ENCODE results near the gene CD320. TPM values are rescaled to one million over a fixed set of nuclear protein-coding genes. Genes with fewer than 3 reads are reported as not detected.

The CD320 gene
- total and polyA plus RNA-seq, 4 experiments from 2014 or later, result 29.6 to 53.5 (median 40.0) TPM

DNA sequence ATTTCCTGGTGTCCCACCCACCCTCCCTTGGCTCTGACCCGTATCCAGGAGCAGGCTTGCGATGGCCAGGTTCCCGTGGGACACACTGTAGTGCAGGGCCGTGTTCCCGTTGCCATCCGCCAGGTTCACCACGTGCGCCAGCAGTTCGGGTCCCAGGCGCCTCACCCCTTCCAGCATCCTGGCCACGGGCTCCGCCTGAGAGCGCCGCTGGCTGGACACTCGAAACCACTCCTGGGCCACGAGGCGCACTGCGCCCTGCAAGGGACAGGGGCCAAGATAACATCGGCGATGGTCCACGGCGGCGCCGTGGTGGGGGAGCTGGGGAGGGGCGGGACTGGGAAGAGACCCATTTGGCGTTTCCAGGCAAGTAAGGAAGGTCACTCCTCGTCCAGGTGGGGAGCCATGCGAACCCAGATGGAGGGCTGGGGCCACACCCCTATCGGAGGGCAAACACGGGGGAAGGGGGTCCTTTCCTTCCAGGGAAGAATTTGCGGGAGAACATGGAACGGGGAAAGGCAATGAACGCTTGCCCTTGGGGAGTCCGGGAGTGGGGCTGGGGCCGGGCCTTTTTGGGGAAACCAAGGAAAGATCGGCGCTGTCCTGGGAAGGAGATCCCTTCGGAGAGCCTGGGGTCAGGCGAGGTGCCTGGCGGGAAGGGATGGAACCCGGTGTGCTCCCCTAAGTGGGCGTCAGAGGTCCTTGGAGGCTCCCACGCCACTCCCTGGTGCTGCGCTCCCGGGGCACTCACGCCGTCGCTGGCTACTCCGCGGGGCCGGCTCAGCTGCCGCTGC is 25.0 kb upstream of the CD320 start:
- POLR2A ChIA-PET (ENCODE audit: partially characterized antibody), result no interaction called here
- no peaks in the 10 kb centered on the region for H3K36me3 Mint-ChIP-seq
- no peak overlapping the region for H3K4me3 Mint-ChIP-seq
- peaks cover 8% of the 10 kb centered on the region in 2 donors for H3K27me3 Mint-ChIP-seq
- intact Hi-C loops (cut with micrococcal nuclease), result no loop called here
- H3K9me3 ChIP-seq (ENCODE audit: control insufficient read depth in 1 of 2, low read length in 2 of 2), result no peaks in the 10 kb centered on the region
- no peaks in the 10 kb centered on the region for H3K36me3 ChIP-seq (ENCODE audit: insufficient read depth, low read length)
- peaks cover 9% of the 10 kb centered on the region for H3K27me3 ChIP-seq (ENCODE audit: insufficient read depth, low read length)
- no peak overlapping the region for H3K27ac ChIP-seq (ENCODE audit: low read depth, low read length)
- no peak overlapping the region for H3K27ac Mint-ChIP-seq
- H3K9me3 Mint-ChIP-seq, result no peaks in the 10 kb centered on the region
- DNase-seq, result no peak
- peaks cover 4 to 10% (median 5%) of the 10 kb centered on the region in 4 donors for H3K4me1 Mint-ChIP-seq
- no peak overlapping the region for H3K4me3 ChIP-seq (ENCODE audit: low read length in 2 of 2)
- peaks cover 7% of the 10 kb centered on the region for H3K4me1 ChIP-seq (ENCODE audit: insufficient read depth, low read length)
- CTCF ChIA-PET (ENCODE audit: partially characterized antibody), result interaction anchor here (1.2 kb wide), 1 partner anchor 18 kb away, joined by 3 read pairs; no protein-coding TSS in a partner anchor

DNA sequence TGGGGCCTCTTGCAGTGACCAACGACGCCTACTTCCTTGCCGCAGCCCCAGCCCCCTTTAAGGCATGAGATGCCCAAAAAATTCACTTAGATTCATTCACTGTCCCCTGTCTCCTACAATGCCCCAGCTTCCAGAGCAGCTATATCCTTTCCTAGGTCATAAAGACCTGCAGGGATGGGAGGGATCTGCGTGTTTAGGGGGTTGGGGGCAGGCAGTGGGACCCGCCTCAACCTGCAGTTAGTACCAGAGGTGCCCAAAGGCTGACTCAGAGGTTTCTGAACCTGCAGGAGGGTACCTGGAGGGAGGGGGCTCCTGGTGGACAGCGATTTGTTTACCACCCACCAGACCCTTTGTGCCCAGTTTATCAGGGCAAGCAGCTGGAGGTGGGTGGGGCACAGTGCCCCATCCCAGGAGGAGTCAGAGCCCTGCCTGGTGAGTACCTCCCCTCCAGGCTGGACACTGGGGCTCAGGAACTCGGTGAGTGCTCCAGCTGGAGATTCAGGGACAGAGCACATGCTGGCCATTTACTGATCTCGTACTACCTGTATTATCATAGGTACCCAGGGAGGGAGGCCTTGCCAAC is 23.2 kb upstream of the CD320 start:
- no peak for DNase-seq
- intact Hi-C loops (cut with micrococcal nuclease), result no loop called here
- Mint-ChIP-seq H3K4me3 (no peak overlapping the region), H3K9me3 (no peaks in the 10 kb centered on the region), H3K27ac (no peak overlapping the region), H3K27me3 (peaks cover 3 to 4% of the 10 kb centered on the region in 2 donors), H3K36me3 (peaks cover 0 to 2% of the 10 kb centered on the region in 2 donors), H3K4me1 (peaks cover 3 to 10% (median 5%) of the 10 kb centered on the region in 4 donors)
- no peaks in the 10 kb centered on the region for H3K9me3 ChIP-seq (ENCODE audit: control insufficient read depth in 1 of 2, low read length in 2 of 2)
- ChIA-PET POLR2A (ENCODE audit: partially characterized antibody) (interaction anchor here (0.5 to 1.5 kb wide), 3 partner anchors 10 to 166 kb away, joined by 3 to 4 read pairs (median 3); partner anchors contain the start of gene RPS28), CTCF (ENCODE audit: partially characterized antibody) (interaction anchor here (1.2 kb wide), 1 partner anchor 10 kb away, joined by 4 read pairs; the partner anchor contains the start of gene RPS28)
- H3K36me3 ChIP-seq (ENCODE audit: insufficient read depth, low read length), result no peaks in the 10 kb centered on the region
- H3K27ac ChIP-seq (ENCODE audit: low read depth, low read length), result no peak overlapping the region
- no peak overlapping the region for H3K4me3 ChIP-seq (ENCODE audit: low read length in 2 of 2)
- H3K27me3 ChIP-seq (ENCODE audit: insufficient read depth, low read length), result peaks cover 9% of the 10 kb centered on the region
- peaks cover 7% of the 10 kb centered on the region for H3K4me1 ChIP-seq (ENCODE audit: insufficient read depth, low read length)

DNA sequence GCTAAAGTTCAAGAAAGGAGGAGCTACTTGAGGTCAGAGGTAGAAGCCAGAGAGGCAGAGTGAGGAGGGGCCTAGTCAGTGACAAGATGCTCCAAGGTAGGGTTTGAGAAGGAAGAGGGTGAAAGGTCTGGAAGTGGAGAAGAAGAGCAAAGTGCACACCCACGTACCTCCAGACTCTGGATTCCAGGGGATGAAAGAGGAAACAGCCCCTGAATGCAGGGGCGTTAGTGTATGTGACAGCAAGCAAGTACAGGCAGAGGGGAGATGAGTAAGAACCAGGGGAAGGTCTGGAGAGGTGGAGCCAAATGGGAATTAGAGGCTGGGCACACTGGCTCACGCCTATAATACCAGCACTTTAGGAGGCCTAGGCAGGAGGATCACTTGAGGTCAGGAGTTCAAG is 21.8 kb upstream of the CD320 start:
- Histone ChIP-seq H3K27ac (ENCODE audit: low read depth, low read length) (no peak overlapping the region), H3K9me3 (ENCODE audit: control insufficient read depth in 1 of 2, low read length in 2 of 2) (no peaks in the 10 kb centered on the region), H3K4me3 (ENCODE audit: low read length in 2 of 2) (no peak overlapping the region), H3K36me3 (ENCODE audit: insufficient read depth, low read length) (no peaks in the 10 kb centered on the region), H3K27me3 (ENCODE audit: insufficient read depth, low read length) (peaks cover 9% of the 10 kb centered on the region), H3K4me1 (ENCODE audit: insufficient read depth, low read length) (peaks cover 7% of the 10 kb centered on the region)
- ChIA-PET CTCF (ENCODE audit: partially characterized antibody) (no interaction called here), POLR2A (ENCODE audit: partially characterized antibody) (no interaction called here)
- Mint-ChIP-seq H3K27me3 (no peaks in the 10 kb centered on the region), H3K27ac (peak overlapping the region in 1 of 7 donors; percentile 42), H3K36me3 (peaks cover 0 to 2% of the 10 kb centered on the region in 2 donors), H3K9me3 (no peaks in the 10 kb centered on the region), H3K4me1 (peaks cover 0 to 4% (median 0%) of the 10 kb centered on the region in 4 donors), H3K4me3 (no peak overlapping the region)
- no peak for DNase-seq
- intact Hi-C loops (cut with micrococcal nuclease), result loop anchor here (10.0 kb wide), 1 partner anchor 175 kb away; no protein-coding TSS in a partner anchor

DNA sequence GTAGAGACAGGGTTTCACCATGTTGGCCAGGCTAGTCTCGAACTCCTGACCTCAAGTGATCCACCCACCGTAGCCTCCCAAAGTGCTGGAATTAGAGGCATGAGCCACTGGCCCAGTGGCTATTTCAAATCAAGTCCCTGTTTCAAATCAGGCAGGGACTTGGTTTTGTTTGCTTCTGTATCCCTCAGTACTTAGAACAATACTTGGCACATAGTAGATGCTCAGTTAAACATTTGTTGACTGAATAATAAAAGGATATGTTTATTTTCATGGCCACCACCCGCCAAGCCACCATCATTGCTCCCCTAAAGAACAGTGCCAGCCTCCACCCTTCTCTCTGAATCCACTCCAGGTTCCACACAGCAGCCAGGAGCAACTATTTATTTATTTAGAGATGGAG is 17.3 kb upstream of the CD320 start:
- CTCF ChIA-PET (ENCODE audit: partially characterized antibody), result interaction anchor here (0.6 kb wide), 1 partner anchor 58 kb away, joined by 3 read pairs; no protein-coding TSS in a partner anchor
- POLR2A ChIA-PET (ENCODE audit: partially characterized antibody), result no interaction called here
- no peak overlapping the region for H3K27ac ChIP-seq (ENCODE audit: low read depth, low read length)
- no peaks in the 10 kb centered on the region for H3K27me3 ChIP-seq (ENCODE audit: insufficient read depth, low read length)
- intact Hi-C loops (cut with micrococcal nuclease), result loop anchor here (10.0 kb wide), 1 partner anchor 171 kb away; no protein-coding TSS in a partner anchor
- Mint-ChIP-seq H3K4me3 (no peak overlapping the region), H3K4me1 (peaks cover 5 to 28% (median 21%) of the 10 kb centered on the region in 4 donors), H3K36me3 (peaks cover 6 to 26% of the 10 kb centered on the region in 2 donors), H3K27me3 (no peaks in the 10 kb centered on the region), H3K27ac (no peak overlapping the region), H3K9me3 (no peaks in the 10 kb centered on the region)
- H3K4me3 ChIP-seq (ENCODE audit: low read length in 2 of 2), result no peak overlapping the region
- no peak for DNase-seq
- H3K36me3 ChIP-seq (ENCODE audit: insufficient read depth, low read length), result peaks cover 14% of the 10 kb centered on the region
- no peaks in the 10 kb centered on the region for H3K9me3 ChIP-seq (ENCODE audit: control insufficient read depth in 1 of 2, low read length in 2 of 2)
- H3K4me1 ChIP-seq (ENCODE audit: insufficient read depth, low read length), result peaks cover 26% of the 10 kb centered on the region

DNA sequence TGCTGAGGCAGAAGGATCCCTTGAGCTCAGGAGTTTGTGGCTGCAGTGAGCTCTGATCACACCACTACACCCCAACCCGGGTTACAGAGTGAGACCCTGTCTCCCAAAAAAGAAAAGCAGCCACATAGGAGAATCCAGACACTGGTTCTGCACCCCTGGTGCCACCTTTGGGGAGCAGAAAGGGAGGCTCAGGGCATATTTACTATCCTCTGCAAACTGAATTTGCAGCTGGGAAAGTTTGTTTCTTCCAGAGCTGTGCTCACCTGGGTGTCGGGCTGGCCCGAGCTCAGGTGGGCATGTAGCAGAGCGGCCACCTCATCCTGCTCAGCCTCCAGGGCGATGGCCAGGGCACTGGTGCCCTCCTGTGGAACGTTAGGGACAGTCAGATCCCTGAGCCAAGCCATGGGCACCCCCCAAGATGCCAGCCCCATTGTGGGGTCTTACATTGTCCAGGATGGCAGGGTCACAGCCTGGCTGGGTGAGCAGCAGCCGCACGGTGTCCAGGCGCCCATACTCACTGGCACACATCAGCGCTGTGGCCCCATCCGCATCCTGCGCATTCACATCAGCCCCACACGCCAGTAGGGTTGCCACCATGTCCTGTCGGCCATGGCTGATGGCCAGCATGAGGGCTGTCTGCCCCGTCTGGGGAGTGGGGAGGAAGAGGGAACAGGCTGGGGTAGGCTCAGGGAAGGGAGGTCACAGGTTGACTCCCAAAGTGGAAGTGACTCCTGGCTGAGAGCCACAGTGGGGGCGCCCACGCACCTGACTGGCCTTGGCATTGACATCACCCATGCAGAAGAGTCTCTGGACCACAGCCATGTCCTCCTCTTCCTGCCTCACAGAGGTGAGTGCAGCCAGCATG is 16.3 kb upstream of the CD320 start:
- ChIA-PET CTCF (ENCODE audit: partially characterized antibody) (interaction anchor here (1.8 kb wide), 1 partner anchor 55 kb away, joined by 7 read pairs; no protein-coding TSS in a partner anchor), POLR2A (ENCODE audit: partially characterized antibody) (interaction anchor here (1.0 to 1.5 kb wide), 4 partner anchors 18 to 189 kb away, joined by 3 to 6 read pairs (median 4); partner anchors contain the start of genes KANK3 and ZNF414)
- peaks cover 9 to 39% (median 31%) of the 10 kb centered on the region in 4 donors for H3K4me1 Mint-ChIP-seq
- H3K27ac Mint-ChIP-seq, result peak overlapping the region in 3 of 7 donors; percentile 42 to 66 (median 46)
- Histone ChIP-seq H3K9me3 (ENCODE audit: control insufficient read depth in 1 of 2, low read length in 2 of 2) (no peaks in the 10 kb centered on the region), H3K4me3 (ENCODE audit: low read length in 2 of 2) (no peak overlapping the region), H3K36me3 (ENCODE audit: insufficient read depth, low read length) (peaks cover 14% of the 10 kb centered on the region), H3K27me3 (ENCODE audit: insufficient read depth, low read length) (no peaks in the 10 kb centered on the region), H3K27ac (ENCODE audit: low read depth, low read length) (peak overlapping the region; percentile 13), H3K4me1 (ENCODE audit: insufficient read depth, low read length) (peaks cover 36% of the 10 kb centered on the region)
- H3K4me3 Mint-ChIP-seq, result no peak overlapping the region
- DNase-seq, result no peak
- no peaks in the 10 kb centered on the region for H3K27me3 Mint-ChIP-seq
- intact Hi-C loops (cut with micrococcal nuclease), result loop anchor here (10.0 kb wide), 1 partner anchor 170 kb away; no protein-coding TSS in a partner anchor
- H3K36me3 Mint-ChIP-seq, result peaks cover 6 to 27% of the 10 kb centered on the region in 2 donors
- no peaks in the 10 kb centered on the region for H3K9me3 Mint-ChIP-seq

DNA sequence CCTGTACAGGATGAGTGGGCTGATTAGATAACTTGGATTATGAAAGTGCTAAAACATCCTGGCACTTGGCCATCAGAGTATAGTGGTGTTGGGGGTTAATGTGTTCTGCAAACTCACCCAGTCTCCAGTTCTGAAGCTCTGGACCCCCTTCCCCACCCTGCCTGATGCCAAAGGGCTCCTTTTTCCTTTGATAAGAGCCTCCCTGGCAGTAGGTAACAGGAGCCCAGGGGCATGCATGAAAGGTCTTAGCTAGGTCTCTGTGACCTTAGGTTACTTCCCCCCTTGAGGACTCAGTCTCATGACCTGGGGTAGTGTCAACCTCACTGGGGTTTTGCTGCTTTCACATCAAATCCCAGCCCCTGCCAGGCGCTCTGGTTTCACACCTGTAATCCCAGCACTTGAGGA is 15.6 kb upstream of the CD320 start:
- Mint-ChIP-seq H3K4me1 (peaks cover 9 to 44% (median 33%) of the 10 kb centered on the region in 4 donors), H3K27ac (peak overlapping the region in 5 of 7 donors; percentile 42 to 99 (median 66)), H3K4me3 (no peak overlapping the region), H3K27me3 (no peaks in the 10 kb centered on the region), H3K36me3 (peaks cover 6 to 27% of the 10 kb centered on the region in 2 donors), H3K9me3 (no peaks in the 10 kb centered on the region)
- POLR2A ChIA-PET (ENCODE audit: partially characterized antibody), result interaction anchor here (1.0 to 1.5 kb wide), 4 partner anchors 18 to 190 kb away, joined by 3 to 6 read pairs (median 4); partner anchors contain the start of genes KANK3 and ZNF414
- CTCF ChIA-PET (ENCODE audit: partially characterized antibody), result interaction anchor here (1.4 to 1.8 kb wide), 2 partner anchors 18 to 54 kb away, joined by 5 to 7 read pairs; no protein-coding TSS in a partner anchor
- no peaks in the 10 kb centered on the region for H3K27me3 ChIP-seq (ENCODE audit: insufficient read depth, low read length)
- intact Hi-C loops (cut with micrococcal nuclease), result loop anchor here (10.0 kb wide), 1 partner anchor 169 kb away; no protein-coding TSS in a partner anchor
- peaks cover 42% of the 10 kb centered on the region for H3K4me1 ChIP-seq (ENCODE audit: insufficient read depth, low read length)
- H3K36me3 ChIP-seq (ENCODE audit: insufficient read depth, low read length), result peaks cover 14% of the 10 kb centered on the region
- H3K4me3 ChIP-seq (ENCODE audit: low read length in 2 of 2), result no peak overlapping the region
- peak overlapping the region; percentile 13 for H3K27ac ChIP-seq (ENCODE audit: low read depth, low read length)
- DNase-seq, result no peak
- H3K9me3 ChIP-seq (ENCODE audit: control insufficient read depth in 1 of 2, low read length in 2 of 2), result no peaks in the 10 kb centered on the region

Data from CD4-positive, alpha-beta memory T cell (primary cell).